Activated CD4-positive, alpha-beta T cell treated with anti-CD3 and anti-CD28 coated beads, Interleukin-2, amount 50 U/mL, for 1 hour (primary cell): ENCODE measurements around the gene AHNAK2.

Experiments used
- DNase-seq: peaks from one replicate; pipeline ENCODE4 v3.0.0-alpha.2; 2020

AHNAK2 gene

GRCh38 chr14:104984056-104984894 lies 6.1 kb upstream of the AHNAK2 start:
- no peak for DNase-seq

DNA sequence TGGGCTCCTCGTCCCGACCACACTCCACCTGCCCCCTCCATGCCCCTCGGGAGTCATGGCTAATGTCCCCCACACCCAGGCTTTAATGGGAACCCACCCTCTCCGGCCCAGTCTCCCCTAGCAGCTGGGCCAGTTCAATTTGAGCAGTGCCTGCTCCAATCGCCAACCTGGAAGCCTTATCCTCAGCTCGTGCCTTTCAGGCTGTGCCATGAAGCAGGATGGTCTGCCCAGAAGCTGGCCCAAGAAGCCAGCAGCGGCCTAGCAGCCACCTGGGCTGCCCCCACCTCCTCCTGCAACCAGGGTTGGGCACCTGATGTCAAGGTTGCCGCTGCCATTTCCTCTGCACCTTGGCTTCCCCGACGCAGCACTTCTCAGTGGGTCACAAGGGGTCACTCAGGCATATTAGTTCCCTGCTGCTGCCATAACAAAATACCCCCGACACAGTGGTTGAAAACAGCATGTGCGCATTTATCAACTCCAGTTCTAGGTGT lies 5.1 kb upstream of the AHNAK2 start:
- DNase-seq = no peak

- no peak for DNase-seq
Observed at GRCh38 chr14:104982548-104983230, 4.5 kb upstream of the AHNAK2 start.

DNA sequence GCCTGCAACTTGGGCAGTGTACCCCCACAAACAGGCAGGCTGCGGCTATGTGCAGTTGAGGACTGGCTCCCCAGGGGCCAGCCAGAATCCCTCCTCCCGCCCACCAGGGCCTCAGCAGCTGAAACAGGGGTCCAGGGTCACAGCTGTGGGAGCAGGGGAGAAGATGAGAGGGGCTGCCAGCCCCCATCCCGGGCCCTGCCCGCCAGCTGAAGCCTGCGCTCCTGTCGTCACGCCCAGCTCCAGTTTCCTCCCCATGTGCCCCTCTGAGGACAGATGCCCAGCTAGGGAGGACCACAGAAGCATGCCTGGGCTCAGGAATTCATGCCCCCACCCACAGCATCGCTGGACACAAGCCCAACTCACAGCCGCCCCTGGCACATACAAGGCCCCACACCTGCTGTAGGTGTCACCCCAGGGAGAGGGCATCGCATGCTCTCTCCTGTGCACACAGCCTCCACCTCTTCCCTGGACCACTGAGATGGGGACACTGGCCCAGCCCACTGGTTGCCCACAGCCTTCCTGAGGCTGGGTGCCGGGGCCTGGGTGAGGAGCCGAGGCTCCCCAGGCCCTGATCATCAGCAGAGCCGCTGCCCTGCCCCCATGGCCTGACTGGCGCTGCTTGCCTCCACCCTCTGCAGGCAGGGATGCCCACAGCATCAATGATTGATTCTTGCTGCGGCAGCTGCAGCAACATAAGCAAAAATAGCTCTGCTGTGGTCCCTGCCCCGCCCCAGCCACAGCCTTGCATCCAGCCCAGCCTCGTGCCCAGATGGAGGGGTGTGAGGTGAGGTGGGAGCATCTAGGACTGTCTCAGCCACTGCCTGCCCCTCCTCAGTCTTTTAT lies 3.7 kb upstream of the AHNAK2 start:
- DNase-seq = no peak

DNA sequence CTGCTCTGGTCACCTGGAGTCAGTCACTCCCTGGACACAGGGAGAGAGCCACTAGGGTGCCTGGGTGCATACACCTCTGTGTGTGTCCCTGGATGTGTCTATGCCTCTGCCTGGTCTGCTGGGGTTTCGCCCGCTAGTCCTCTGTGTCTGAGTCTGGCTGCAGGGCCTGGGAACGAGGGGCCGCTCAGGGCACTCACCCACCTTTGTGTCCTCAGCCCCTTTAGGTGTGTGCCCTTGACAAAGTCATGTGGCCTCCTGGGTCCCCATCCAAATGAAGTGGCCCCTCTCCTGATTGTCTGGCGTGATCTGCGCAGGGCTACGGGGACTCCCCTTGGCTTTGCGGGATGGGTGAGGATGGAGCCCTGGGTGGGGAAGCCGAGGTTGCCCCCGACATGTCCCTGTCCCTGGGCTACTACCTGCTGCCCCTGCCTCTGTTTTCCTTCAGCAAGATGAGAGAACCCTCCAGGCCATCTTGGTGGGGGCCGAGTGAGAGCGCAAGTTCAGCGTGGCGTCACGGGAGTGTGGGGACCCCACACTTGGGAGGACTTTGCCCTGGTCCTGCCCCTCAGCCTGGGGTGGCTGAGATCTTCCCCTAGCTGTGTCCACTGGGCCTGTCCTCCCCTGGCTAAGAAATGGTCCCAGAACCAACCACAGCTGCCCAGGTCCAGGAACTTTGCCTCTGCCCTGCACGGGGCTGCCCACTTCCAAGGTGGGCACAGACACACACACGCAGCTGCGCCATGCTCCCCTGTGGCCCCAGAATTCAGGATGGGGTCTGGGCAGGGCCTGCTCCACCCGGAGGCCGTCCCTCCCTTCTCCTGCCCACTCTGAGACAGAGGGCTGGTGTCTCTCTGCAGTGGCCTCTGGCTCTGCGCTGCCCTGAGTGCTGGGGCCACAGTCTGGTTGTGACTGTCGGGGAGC lies 2.7 kb upstream of the AHNAK2 start:
- DNase-seq = no peak

DNA sequence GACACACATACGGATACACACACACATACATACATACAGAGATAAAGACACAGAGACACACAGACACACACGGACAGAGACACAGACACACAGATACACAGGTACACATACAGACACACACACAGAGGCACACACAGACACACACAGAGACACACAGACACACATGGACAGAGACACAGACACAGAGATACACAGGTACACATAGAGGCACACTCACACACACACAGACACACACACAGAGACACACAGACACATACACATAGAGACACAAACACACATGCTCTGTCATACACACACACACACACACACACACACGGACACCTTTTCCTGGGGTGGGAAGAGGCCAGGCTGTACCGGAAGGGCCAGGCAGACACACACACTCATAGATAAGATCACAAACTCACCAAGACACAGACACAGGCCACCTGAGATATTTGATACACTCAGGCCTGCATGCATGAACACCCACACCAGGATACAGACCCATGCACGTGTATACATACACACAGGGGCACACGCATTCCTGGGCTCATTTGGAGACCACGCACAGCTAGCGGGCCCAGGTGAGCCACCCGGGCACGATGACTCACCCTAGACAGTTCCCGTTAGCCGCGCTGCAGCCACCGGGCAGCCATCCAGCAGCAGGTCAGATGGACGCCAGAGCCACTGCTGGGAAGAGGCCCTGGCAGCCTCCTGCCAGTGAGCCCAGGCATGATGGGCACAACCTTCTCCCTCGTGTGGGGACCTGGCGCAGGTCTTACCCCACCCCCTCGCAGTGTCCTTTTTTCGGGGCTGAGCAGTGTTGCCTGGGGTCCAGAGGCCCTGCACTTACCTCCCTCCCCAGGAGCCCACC lies 1.8 kb upstream of the AHNAK2 start:
- DNase-seq = no peak

- no peak for DNase-seq
Observed at GRCh38 chr14:104978746-104979691, 845 bp upstream of the AHNAK2 start.

GRCh38 chr14:104977008-104977680 lies 1.0 kb downstream of the AHNAK2 start:
- DNase-seq = no peak

DNA sequence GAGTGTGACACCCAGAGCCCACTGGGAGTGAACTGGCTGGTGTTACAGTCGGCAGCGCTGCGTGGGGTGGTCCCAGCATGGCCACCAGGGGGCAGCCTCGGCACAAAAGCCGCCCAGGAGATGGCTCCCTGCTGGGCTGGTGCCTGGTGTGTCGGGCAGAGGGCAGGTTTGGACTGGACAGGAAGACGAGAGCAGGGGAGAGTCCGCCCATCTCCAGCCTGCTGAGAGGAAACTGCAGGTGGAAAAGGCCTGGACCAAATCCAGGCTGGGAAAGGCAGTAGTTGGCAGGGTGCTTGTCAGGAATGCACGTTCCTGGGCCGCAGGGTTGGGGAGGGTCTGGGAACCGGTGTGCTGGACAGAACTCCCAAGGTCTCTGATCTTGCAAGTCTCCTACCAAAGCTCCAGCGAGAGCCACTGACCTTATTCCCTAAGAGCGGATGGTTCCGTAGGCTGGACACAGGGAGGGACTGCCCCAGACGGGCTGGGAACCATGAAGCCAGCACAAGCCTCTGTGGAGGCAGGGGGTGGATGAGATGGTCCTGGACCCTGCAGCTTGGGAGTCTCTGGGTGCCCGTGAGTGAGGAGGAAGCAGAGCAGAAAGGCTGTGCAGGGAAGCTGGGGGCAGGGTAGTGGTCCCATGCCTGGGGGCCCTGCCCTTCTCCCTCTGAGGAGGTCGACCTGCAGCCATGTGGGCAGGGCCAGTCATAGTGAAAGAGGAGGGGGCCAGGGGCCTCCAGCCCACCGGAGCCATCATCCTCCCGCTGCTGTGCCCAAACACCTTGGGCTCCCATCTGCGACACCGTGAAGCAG lies 1.8 kb downstream of the AHNAK2 start:
- DNase-seq = peak; percentile 87

DNA sequence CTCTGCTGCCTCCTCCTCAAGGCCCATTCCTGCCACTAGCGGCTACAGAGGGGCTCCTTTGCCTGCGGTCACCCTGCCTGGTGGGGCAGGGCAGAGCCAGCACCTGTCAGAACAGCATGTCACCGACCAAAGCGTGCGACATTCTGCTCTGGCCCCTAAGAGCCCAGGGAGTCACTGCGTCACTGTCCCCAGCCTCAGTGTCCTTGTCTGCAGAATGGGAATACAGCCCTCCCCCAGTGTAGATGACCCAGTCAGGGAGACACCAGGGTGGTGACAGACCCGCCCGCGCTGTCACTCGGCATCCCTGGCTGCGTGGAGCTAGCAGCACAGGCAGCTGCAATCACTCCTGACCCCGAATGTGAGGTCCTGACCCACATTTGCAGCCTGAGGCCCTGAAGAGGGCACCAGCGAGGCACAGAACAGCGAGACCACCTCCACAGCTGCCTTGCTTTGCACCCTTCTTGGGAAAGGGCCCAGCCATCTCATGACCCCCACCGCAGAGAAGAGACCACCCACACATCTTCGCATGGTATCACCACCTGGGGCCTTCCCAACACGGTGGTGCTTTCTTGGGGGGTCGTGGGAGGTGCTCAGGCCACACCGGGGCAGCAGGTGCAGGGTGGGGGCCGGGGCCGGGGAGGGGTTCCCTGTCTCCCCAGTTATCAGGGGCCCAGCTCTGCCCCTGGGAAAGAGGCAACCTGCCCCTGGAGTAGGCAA lies 2.5 kb downstream of the AHNAK2 start:
- DNase-seq = no peak

- no peak for DNase-seq
Observed at GRCh38 chr14:104974665-104975390, 3.3 kb downstream of the AHNAK2 start.

DNA sequence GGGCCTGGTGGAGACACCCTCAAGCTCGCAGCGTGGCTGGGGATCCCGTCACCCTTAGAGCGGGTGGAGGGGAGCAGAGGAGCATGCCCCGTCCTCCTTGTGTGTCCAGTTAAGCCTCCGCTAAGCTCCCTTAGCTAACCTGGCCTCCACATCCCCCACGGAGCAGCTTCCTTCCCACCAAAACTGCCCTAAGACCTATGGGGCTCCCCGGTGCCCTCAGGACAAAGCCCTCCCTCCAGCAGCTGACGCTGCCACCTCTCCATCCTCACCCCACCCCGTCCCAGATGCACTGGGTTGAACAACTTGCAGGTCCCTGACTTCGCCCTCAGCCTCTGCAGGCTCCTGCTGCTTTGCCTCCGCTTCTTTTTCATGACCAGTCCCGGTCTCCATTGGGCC lies 4.0 kb downstream of the AHNAK2 start:
- DNase-seq = no peak

DNA sequence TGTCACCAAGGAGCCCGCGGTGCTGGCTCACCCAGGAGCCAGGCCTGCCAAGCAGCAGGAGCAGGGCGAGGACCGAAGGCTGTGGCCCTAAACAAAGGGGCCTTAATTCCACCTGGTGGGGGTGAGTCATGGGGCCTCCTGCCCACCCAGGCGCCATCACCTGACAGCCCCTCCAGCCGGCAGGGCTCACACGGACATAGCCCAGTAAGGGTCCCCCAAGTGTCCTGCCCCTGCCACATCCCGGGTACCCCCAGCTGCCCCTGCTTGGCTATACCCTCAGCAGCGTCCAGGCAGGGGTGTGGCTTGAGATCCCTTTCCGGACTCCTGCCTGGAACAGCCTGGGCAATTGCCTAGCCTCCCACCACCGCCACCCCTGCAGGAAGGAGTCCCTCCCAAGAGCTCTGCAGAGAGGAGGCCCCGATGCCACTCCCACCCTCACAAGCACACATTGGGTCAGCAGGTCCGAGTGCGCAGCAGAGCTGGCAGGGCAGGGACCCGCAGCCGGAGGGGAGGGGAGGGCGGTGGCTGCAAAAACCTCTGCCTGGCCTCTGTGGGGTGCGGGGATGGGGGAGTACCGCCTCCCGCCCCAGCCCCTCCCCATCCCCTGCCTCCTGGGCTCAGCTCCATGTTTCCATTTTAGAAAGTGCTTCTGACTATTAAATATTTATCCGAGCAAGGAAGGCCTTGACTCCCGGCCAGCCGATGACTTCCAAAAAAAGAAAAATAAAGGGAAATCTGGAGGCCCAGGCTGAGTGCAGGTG lies 4.6 kb downstream of the AHNAK2 start:
- no peak for DNase-seq

GRCh38 chr14:104973135-104973384 lies 5.1 kb downstream of the AHNAK2 start:
- DNase-seq = no peak

DNA sequence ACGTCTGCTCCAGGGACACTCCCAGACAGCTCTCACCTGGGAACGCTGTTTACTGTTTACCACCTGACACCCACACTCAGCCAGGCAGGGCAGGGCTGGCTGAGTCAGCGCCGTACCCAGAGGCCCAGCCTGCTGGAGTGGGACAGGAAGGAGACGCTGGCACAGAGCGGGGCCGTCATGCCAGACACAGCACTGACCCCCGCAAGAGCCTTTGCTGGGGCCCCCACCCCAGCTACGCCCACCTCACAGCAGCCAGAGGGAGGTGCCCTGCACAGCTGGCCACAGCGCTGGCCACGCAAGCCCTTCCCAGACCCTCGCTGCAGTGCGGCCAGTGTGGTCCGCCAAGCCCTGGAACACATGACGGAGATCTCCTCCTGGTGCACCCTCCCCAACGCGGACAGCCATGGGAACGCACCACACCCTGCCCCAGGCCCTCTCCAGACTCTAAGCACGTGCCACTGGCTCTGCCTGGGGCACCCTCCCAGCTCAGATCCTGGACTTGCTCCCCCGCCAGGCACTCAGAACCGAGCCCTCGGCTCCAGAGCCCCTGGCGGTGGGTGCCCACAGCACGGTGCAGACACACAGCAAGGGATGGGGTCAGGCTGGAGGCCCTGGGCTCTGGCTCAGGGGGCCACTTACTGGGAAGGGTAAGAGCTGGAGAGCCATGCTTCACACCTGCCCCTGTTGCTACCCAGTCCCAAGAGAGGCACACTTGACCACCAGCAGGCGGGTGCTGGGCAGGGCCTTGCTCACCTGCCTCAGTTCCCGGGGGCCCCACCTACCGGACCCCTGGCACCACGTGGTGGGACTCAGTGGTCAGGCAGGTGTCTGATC lies 5.7 kb downstream of the AHNAK2 start:
- DNase-seq = no peak
